ENCODE results near the gene ERC2.

The ERC2 gene

DNA sequence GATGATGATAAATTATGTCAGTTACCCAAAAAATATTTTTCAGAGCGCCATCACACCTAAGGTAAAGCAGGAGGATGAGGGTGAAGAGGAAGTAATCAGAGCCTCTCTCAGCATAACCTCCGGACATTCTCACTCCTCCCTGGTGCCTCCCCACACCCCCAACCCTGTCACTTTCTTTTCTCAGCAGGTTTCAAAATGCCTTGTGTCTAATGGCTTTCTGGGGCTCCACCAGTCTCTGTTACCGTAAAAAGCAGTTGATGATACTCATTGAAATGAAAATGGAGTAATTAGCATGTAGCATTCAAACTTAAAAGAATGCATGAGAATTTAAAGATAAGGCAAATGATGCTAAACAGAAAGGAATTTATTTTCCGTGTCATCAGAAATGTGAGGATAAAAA, 180.0 kb downstream of the ERC2 start:
- no peak overlapping the region for H4K91ac ChIP-seq (ENCODE audit: low read depth, low read length)
- H3K27me3 ChIP-seq (ENCODE audit: insufficient read depth, low read length), result no peaks in the 10 kb centered on the region
- no peaks in the 10 kb centered on the region for H3K79me2 ChIP-seq (ENCODE audit: control insufficient read depth, insufficient read depth, low read length, poor library complexity)
- WGBS (ENCODE audit: extremely low coverage, insufficient coverage, insufficient read length), result no CpG with 5 or more reads among the region's 4 CpGs
- H2BK120ac ChIP-seq (ENCODE audit: insufficient read depth, low read length, poor library complexity), result no peak overlapping the region
- H3K36me3 ChIP-seq (ENCODE audit: control insufficient read depth in 1 of 2, insufficient read depth in 2 of 2, low read length in 2 of 2), result no peaks in the 10 kb centered on the region
- peaks cover 7 to 12% of the 10 kb centered on the region in 2 experiments for H3K4me1 ChIP-seq (ENCODE audit: control insufficient read depth in 1 of 2, insufficient read depth in 2 of 2, low read length in 2 of 2)
- H3K23ac ChIP-seq (ENCODE audit: low read length), result no peak overlapping the region
- H2AFZ ChIP-seq (ENCODE audit: insufficient read depth, low read length, poor library complexity), result no peak overlapping the region
- H3K14ac ChIP-seq (ENCODE audit: low read length), result no peak overlapping the region
- no peak overlapping the region for H2AK5ac ChIP-seq (ENCODE audit: low read length)
- H3K9me3 ChIP-seq (ENCODE audit: insufficient read depth, low read depth, low read length), result no peaks in the 10 kb centered on the region
- H3K79me1 ChIP-seq (ENCODE audit: low read length), result peaks cover 4% of the 10 kb centered on the region
- H3K4ac ChIP-seq (ENCODE audit: low read depth, low read length), result no peak overlapping the region
- DNase-seq, result no peak
- H2BK12ac ChIP-seq (ENCODE audit: low read length), result no peak overlapping the region
- H3K18ac ChIP-seq (ENCODE audit: low read length), result no peak overlapping the region
- no peak overlapping the region for H4K12ac ChIP-seq (ENCODE audit: low read depth, low read length)
- H3K9ac ChIP-seq (ENCODE audit: low read length), result no peak overlapping the region
- H2BK5ac ChIP-seq (ENCODE audit: low read depth, low read length, poor library complexity), result no peak overlapping the region
- no peak overlapping the region for H3K27ac ChIP-seq (ENCODE audit: low read depth, low read length)
- no peak overlapping the region for H4K8ac ChIP-seq (ENCODE audit: low read depth, low read length)
- no peak overlapping the region for H3K4me3 ChIP-seq (ENCODE audit: low read depth, low read length)
- H3K4me2 ChIP-seq (ENCODE audit: low read length), result no peak overlapping the region

DNA sequence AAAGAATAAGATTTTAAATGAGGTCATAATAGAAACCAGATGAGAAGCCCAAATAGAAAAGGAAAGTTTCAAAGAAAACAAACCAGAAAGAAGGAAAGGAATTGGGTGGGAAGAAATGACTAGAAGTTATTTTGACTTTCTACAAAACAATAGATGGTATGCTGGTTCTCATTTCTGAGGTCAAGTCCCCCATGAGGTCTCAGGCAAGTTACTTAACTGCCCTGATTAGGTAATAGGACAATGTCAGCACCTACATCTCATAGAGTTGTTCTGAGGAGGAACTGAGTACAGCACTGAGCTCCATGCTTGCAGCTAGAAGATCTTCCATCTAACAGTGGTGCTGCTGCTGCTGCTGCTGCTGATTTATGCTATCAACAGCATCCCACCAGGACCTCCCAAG, 185.9 kb downstream of the ERC2 start:
- peak in 1 of 2 donors; percentile 41 for DNase-seq
- Histone ChIP-seq H3K9me3 (ENCODE audit: insufficient read depth, low read depth, low read length) (peaks cover 1% of the 10 kb centered on the region), H3K18ac (ENCODE audit: low read length) (no peak overlapping the region), H3K14ac (ENCODE audit: low read length) (no peak overlapping the region), H3K4ac (ENCODE audit: low read depth, low read length) (no peak overlapping the region), H3K27me3 (ENCODE audit: insufficient read depth, low read length) (no peaks in the 10 kb centered on the region), H3K36me3 (ENCODE audit: control insufficient read depth in 1 of 2, insufficient read depth in 2 of 2, low read length in 2 of 2) (no peaks in the 10 kb centered on the region), H3K79me2 (ENCODE audit: control insufficient read depth, insufficient read depth, low read length, poor library complexity) (no peaks in the 10 kb centered on the region), H2BK5ac (ENCODE audit: low read depth, low read length, poor library complexity) (no peak overlapping the region), H3K27ac (ENCODE audit: low read depth, low read length) (no peak overlapping the region), H3K4me2 (ENCODE audit: low read length) (no peak overlapping the region), H4K12ac (ENCODE audit: low read depth, low read length) (no peak overlapping the region), H2AK5ac (ENCODE audit: low read length) (no peak overlapping the region), H3K23ac (ENCODE audit: low read length) (no peak overlapping the region), H4K8ac (ENCODE audit: low read depth, low read length) (no peak overlapping the region), H3K4me1 (ENCODE audit: control insufficient read depth in 1 of 2, insufficient read depth in 2 of 2, low read length in 2 of 2) (peaks cover 7 to 12% of the 10 kb centered on the region in 2 experiments), H2BK12ac (ENCODE audit: low read length) (no peak overlapping the region), H3K9ac (ENCODE audit: low read length) (no peak overlapping the region), H4K91ac (ENCODE audit: low read depth, low read length) (no peak overlapping the region), H3K4me3 (ENCODE audit: low read depth, low read length) (no peak overlapping the region), H2BK120ac (ENCODE audit: insufficient read depth, low read length, poor library complexity) (no peak overlapping the region), H2AFZ (ENCODE audit: insufficient read depth, low read length, poor library complexity) (no peak overlapping the region), H3K79me1 (ENCODE audit: low read length) (peaks cover 6% of the 10 kb centered on the region)

- no peak overlapping the region for H3K4me2 ChIP-seq (ENCODE audit: low read length)
- peaks cover 2% of the 10 kb centered on the region for H3K79me1 ChIP-seq (ENCODE audit: low read length)
- H3K23ac ChIP-seq (ENCODE audit: low read length), result no peak overlapping the region
- H4K12ac ChIP-seq (ENCODE audit: low read depth, low read length), result no peak overlapping the region
- H3K4me3 ChIP-seq (ENCODE audit: low read depth, low read length), result no peak overlapping the region
- no peak overlapping the region for H3K27ac ChIP-seq (ENCODE audit: low read depth, low read length)
- H2AFZ ChIP-seq (ENCODE audit: insufficient read depth, low read length, poor library complexity), result no peak overlapping the region
- H2BK120ac ChIP-seq (ENCODE audit: insufficient read depth, low read length, poor library complexity), result no peak overlapping the region
- no peaks in the 10 kb centered on the region for H3K79me2 ChIP-seq (ENCODE audit: control insufficient read depth, insufficient read depth, low read length, poor library complexity)
- no peaks in the 10 kb centered on the region for H3K27me3 ChIP-seq (ENCODE audit: insufficient read depth, low read length)
- H2AK5ac ChIP-seq (ENCODE audit: low read length), result no peak overlapping the region
- H3K9me3 ChIP-seq (ENCODE audit: insufficient read depth, low read depth, low read length), result peaks cover 1% of the 10 kb centered on the region
- no peak overlapping the region for H2BK12ac ChIP-seq (ENCODE audit: low read length)
- H4K91ac ChIP-seq (ENCODE audit: low read depth, low read length), result no peak overlapping the region
- no peaks in the 10 kb centered on the region for H3K36me3 ChIP-seq (ENCODE audit: control insufficient read depth in 1 of 2, insufficient read depth in 2 of 2, low read length in 2 of 2)
- H3K14ac ChIP-seq (ENCODE audit: low read length), result no peak overlapping the region
- no peaks in the 10 kb centered on the region for H3K4me1 ChIP-seq (ENCODE audit: control insufficient read depth in 1 of 2, insufficient read depth in 2 of 2, low read length in 2 of 2)
- H2BK5ac ChIP-seq (ENCODE audit: low read depth, low read length, poor library complexity), result no peak overlapping the region
- H4K8ac ChIP-seq (ENCODE audit: low read depth, low read length), result no peak overlapping the region
- H3K4ac ChIP-seq (ENCODE audit: low read depth, low read length), result no peak overlapping the region
- H3K9ac ChIP-seq (ENCODE audit: low read length), result no peak overlapping the region
- no peak overlapping the region for H3K18ac ChIP-seq (ENCODE audit: low read length)
- peak in 1 of 2 donors; percentile 24 for DNase-seq
- WGBS (ENCODE audit: extremely low coverage, insufficient coverage, insufficient read length), result no CpG with 5 or more reads among the region's 1 CpG
Observed at GRCh38 chr3:56277236-56277635, 191.0 kb downstream of the ERC2 start.

GRCh38 chr3:56275120-56275519, 193.1 kb downstream of the ERC2 start:
- no CpG with 5 or more reads among the region's 2 CpGs for WGBS (ENCODE audit: extremely low coverage, insufficient coverage, insufficient read length)
- no peak overlapping the region for H2BK5ac ChIP-seq (ENCODE audit: low read depth, low read length, poor library complexity)
- no peak overlapping the region for H3K14ac ChIP-seq (ENCODE audit: low read length)
- no peak overlapping the region for H2AK5ac ChIP-seq (ENCODE audit: low read length)
- H3K27me3 ChIP-seq (ENCODE audit: insufficient read depth, low read length), result no peaks in the 10 kb centered on the region
- no peak overlapping the region for H3K4me2 ChIP-seq (ENCODE audit: low read length)
- no peaks in the 10 kb centered on the region for H3K4me1 ChIP-seq (ENCODE audit: control insufficient read depth in 1 of 2, insufficient read depth in 2 of 2, low read length in 2 of 2)
- H3K23ac ChIP-seq (ENCODE audit: low read length), result no peak overlapping the region
- H3K9me3 ChIP-seq (ENCODE audit: insufficient read depth, low read depth, low read length), result peaks cover 1% of the 10 kb centered on the region
- H3K18ac ChIP-seq (ENCODE audit: low read length), result no peak overlapping the region
- no peak overlapping the region for H4K91ac ChIP-seq (ENCODE audit: low read depth, low read length)
- no peak overlapping the region for H2AFZ ChIP-seq (ENCODE audit: insufficient read depth, low read length, poor library complexity)
- no peak overlapping the region for H2BK120ac ChIP-seq (ENCODE audit: insufficient read depth, low read length, poor library complexity)
- H3K79me1 ChIP-seq (ENCODE audit: low read length), result peaks cover 2% of the 10 kb centered on the region
- H3K4ac ChIP-seq (ENCODE audit: low read depth, low read length), result no peak overlapping the region
- no peak for DNase-seq
- H3K27ac ChIP-seq (ENCODE audit: low read depth, low read length), result no peak overlapping the region
- H4K8ac ChIP-seq (ENCODE audit: low read depth, low read length), result no peak overlapping the region
- no peak overlapping the region for H2BK12ac ChIP-seq (ENCODE audit: low read length)
- no peak overlapping the region for H3K9ac ChIP-seq (ENCODE audit: low read length)
- no peaks in the 10 kb centered on the region for H3K79me2 ChIP-seq (ENCODE audit: control insufficient read depth, insufficient read depth, low read length, poor library complexity)
- no peak overlapping the region for H4K12ac ChIP-seq (ENCODE audit: low read depth, low read length)
- H3K4me3 ChIP-seq (ENCODE audit: low read depth, low read length), result no peak overlapping the region
- H3K36me3 ChIP-seq (ENCODE audit: control insufficient read depth in 1 of 2, insufficient read depth in 2 of 2, low read length in 2 of 2), result no peaks in the 10 kb centered on the region
